IMR-90 (cell line): Measurements from ENCODE around the gene PLCL1.

ENCODE experiments used
- BHLHE40 ChIP-seq: fragments of 150-350 bp; IDR thresholded peaks from 2 replicates; pipeline ENCODE4 v1.6.1; 2016; ENCODE audit warnings: mild to moderate bottlenecking, low read depth, low read length
- CEBPB ChIP-seq: IDR thresholded peaks from 2 replicates; pipeline ENCODE4 v1.6.1; 2012; ENCODE audit warnings: low read depth, low read length, improper control_type of control experiment
- FOS ChIP-seq: fragments of 150-350 bp; IDR thresholded peaks from 2 replicates; pipeline ENCODE4 v1.6.1; 2016; ENCODE audit warnings: low read depth, low read length
- MAFK ChIP-seq: IDR thresholded peaks from 2 replicates; pipeline ENCODE4 v1.6.1; 2012; ENCODE audit warnings: low read depth, low read length, improper control_type of control experiment
- POLR2A ChIP-seq: IDR thresholded peaks from 2 replicates; pipeline ENCODE4 v1.6.1; 2012; ENCODE audit warnings: mild to moderate bottlenecking, low read depth, low read length
- RCOR1 ChIP-seq: IDR thresholded peaks from 2 replicates; pipeline ENCODE4 v1.6.1; 2012; ENCODE audit warnings: mild to moderate bottlenecking, low read length, improper control_type of control experiment; ENCODE audit not compliant: insufficient replicate concordance
- TF ChIP-seq, protein P1 (sequence below): conservative IDR thresholded peaks from 2 replicates; pipeline ENCODE4 v1.5.1; 2012; ENCODE audit warnings: mild to moderate bottlenecking, low read depth, low read length, improper control_type of control experiment

- TF ChIP-seq BHLHE40 (no peak), RCOR1 (no peak), POLR2A (no peak), CEBPB (no peak), MAFK (no peak), FOS (no peak)
- TF ChIP-seq, protein P1, sequence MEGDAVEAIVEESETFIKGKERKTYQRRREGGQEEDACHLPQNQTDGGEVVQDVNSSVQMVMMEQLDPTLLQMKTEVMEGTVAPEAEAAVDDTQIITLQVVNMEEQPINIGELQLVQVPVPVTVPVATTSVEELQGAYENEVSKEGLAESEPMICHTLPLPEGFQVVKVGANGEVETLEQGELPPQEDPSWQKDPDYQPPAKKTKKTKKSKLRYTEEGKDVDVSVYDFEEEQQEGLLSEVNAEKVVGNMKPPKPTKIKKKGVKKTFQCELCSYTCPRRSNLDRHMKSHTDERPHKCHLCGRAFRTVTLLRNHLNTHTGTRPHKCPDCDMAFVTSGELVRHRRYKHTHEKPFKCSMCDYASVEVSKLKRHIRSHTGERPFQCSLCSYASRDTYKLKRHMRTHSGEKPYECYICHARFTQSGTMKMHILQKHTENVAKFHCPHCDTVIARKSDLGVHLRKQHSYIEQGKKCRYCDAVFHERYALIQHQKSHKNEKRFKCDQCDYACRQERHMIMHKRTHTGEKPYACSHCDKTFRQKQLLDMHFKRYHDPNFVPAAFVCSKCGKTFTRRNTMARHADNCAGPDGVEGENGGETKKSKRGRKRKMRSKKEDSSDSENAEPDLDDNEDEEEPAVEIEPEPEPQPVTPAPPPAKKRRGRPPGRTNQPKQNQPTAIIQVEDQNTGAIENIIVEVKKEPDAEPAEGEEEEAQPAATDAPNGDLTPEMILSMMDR: no peak
These were observed 5.3 kb upstream of the PLCL1 start for GRCh38 chr2:197799068-197799467.
